Activated CD4-positive, CD25-positive, alpha-beta regulatory T cell treated with anti-CD3 and anti-CD28 coated beads, Interleukin-2, amount 50 U/mL, for 72 hours (primary cell): Measurements from ENCODE around the gene GJA9.
"Not testable (repeated sequence)": the region's sequence is repeated elsewhere in the genome, so short reads cannot be mapped to it uniquely, and the experiment has no call there.

ENCODE experiments used
- DNase-seq: peaks from one replicate; pipeline ENCODE4 v3.0.0; 2021

The GJA9 gene

DNA sequence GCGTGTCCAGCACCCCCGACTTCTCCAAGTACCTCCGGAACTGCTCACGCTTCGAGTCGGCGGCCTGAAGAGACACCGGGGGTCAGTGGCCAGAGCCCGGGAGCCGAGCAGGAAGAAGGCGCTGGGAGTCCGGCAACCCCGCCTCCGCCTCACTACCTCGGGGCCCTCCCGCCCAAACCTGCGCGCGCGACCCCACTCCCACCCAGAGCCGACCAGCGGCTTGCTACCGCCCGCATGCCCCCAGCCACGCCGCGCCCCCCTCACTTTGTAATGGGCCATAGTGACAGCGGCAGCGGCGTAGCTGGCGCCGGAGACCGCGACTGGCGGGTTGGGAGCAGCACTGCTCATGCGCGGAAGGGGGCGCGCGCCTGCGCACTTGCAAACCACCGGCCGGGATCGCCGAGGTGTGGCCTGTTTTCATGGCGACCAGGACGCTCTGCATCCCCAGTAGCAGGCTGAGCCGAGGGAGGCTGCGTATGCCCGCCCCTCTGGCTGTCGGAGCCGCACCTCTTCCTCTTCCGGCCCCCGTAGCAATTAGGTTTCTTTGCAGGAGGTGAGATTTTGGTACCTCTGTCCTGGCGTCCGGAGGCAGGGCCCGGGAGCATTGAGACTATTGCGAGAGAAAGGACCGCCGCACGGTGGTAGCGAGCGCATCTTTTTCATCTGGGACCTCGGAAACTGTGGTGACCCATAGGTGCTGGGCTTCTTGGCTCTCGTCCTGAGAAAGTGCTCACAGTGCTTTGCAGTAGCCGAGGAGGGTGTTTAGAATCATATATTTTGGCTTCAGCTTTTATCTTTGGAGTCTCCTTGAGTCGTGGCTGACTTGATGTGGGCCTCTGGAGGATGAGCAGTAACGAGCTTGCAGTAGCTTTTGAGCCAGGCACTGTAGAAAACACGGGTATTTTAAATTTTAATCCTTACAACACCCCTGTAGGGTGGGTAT is 8.1 kb downstream of the GJA9 start, which contains the start of gene MYCBP:
TSS of gene MYCBP (minus strand) at position 322 of the 943 bp plus-strand sequence. CDS start at position 279, 43 bp downstream.
- peak; percentile 97 for DNase-seq

DNA sequence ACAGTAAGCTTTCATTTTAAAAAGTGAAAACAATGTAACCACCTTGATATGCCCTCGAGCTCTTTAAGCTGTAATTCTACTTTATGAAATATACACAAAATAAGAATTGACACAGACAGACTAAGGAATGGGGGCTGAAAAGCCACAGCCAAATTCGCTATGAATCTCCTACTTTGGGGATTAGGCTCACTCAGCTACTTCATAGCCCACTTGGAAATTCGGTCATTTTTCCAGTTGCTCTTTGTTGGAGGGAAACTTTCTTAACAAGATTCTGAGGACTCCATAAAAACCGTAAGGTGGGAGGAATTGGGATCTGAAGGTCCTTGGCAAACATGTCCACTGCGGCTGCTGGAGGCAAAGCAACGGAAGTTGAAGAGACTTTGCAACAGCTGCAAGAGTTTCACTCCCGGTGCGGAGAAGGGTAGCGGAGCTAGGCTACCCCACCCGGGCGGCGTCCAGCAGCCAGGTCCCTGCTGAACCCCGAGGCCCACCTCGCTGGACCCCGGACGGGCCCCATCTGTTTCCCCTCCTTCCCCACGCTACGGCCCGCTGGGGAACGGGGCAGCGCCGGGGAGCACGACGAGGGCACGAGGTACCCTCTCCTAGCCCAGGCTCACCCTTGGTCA is 8.9 kb downstream of the GJA9 start:
- no peak for DNase-seq

DNA sequence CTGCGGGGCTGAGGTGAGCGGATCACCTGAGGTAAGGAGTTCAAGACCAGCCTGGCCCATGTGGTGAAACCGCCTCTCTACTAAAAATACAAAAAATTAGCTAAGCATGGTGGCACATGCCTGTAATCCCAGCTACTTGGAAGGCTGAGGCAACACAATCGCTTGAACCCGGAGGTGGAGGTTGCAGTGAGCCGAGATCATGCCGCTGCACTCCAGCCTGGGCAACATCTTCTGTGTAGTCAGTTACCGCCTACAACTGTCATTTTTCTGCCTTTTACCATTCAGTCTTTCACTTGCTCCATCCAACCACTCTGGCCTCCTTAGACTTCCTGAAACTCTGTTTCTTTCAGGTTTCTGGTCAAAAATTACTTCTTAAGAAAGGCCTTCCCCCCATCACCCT is 10.4 kb downstream of the GJA9 start:
- no peak for DNase-seq

DNA sequence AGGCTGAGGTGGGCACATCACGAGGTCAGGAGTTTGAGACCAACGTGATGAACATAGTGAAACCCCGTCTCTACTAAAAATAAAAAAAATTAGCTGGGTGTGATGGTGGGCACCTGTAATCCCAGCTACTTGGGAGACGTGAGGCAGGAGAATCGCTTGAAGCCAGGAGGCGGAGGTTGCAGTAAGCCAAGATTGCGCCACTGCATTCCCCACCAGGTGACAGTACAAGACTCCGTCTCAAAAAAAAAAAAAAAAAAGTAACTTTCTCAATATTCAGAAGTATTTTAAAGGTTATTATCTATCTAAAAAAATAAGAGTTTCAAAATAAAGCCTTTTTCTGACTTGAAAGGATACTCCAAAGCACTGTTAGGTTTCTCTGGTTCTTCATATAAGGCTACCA is 14.2 kb downstream of the GJA9 start:
- no peak for DNase-seq

DNA sequence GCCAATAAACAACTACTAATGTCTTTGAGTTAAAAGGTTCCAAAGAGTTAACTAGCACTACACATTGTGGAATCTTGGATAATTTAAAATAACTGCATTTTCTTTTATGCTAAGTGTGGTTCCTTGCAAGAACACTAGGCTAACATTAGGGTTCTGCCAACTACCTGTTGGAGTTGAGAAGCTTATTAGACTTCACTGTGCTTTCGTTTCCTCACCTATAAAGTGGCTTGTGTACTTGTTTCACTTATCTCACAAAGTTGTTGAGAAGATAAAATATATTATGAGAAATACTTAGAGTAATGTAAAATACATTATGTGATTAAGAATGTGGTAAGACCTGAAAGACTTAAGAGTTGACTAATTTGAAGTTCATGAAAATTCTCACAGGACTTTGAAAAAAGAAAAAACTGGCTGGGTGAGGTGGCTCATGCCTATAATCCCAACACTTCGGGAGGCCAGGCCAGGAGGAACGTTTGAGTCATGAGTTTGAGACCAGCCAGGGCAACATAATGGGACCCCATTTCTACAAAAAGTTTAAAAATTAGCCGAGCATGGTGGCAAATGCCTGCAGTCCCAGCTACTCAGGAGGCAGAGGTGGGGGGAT is 16.2 kb downstream of the GJA9 start:
- DNase-seq, result no peak

DNA sequence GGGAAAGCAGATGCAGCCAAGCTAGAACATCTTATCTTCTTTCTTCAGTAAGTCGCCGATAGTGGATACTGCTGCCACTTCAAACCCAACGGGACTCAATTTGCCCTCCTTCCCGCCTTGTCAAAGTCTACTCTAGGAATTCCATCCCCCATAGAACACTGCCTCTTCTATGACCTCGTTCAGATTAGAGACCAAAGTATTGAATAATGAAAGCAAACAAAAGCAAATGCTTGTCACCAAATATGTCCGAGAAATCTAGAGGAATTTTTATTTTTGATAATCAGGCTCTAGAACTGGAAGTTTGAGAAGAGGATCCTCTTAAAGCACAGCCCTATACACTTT is 21.0 kb downstream of the GJA9 start:
- no peak for DNase-seq

DNA sequence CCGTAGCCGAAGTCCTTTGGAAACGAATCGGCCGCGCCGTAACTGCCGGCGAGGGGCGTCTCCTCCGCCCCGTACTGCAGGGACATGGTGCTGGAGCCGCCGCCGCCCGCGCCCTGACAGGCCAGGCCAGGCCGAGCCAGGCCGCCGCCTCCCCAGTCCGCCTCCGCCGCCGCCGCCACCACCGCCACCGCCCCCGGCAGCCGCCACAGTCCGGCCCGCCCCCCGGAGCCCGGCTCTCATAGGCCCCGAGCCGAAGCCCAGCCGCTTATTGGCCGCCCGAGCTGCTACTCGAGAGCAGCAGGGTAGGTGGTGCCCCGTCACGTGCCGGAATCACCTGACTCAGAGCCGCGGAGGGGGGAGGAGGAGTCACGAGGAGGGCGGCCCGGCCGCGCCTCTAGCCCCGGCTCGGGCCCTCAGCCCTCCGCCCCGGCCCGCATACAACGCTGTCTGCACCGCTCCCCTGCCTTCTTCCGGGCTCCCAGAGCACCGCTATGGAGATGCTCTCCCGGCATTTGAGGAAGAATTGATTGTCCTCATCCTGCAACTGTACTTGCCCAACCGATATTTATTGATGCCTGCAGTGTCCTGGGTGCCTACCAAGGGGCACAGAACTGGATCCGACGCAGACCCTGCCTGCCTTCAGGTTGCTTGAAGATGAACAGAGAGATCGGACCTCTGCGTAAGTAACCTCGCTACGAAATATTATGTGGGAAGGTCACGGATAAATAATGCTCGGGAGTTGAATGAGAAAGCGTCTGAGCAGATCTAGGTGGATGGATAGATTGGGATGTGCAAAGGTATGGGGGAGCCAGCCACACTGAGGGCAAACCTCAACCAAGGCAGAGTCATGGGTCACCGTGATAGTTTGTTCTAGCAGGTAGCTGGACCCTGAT is 21.6 kb downstream of the GJA9 start, which contains the start of gene RRAGC:
TSS of gene RRAGC (minus strand) at position 212 of the 893 bp plus-strand sequence. CDS start at position 86, 126 bp downstream.
- peak; percentile 99 for DNase-seq

DNA sequence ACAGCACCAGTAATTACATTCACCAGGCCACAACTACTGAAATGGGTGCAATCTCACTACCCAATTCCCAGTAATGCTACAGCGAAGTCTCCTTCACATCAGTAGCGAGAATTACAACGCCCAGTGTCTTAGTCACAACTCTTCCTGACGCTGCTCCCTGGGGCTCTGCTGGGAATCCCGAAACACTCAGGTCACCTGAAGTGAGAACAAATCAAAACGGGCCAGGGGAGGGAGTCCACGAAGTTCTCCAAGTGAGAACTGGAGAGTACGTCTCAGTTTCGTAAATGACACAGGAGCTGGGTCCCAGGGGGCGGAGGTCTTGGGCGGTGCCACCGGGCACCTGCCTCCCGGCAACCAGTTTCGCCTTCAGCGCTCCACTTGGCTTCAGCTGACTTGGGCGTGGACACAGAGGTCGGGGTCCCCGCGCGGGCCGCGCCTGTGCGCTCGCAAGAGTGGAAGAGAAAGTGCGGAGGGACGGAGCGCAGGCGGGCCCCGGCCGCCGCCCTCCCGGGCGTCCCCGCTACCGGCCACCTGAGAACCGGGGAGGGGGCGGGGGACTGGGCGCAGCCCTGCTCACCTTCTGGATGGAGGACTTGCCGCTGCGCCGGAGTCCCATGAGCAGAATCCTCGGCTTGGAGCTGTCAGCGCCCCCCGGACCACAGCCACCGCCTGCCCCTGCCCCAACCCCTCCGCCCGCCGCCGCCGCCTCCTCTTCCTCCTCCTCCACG is 22.4 kb downstream of the GJA9 start:
- DNase-seq, result peak; percentile 63

DNA sequence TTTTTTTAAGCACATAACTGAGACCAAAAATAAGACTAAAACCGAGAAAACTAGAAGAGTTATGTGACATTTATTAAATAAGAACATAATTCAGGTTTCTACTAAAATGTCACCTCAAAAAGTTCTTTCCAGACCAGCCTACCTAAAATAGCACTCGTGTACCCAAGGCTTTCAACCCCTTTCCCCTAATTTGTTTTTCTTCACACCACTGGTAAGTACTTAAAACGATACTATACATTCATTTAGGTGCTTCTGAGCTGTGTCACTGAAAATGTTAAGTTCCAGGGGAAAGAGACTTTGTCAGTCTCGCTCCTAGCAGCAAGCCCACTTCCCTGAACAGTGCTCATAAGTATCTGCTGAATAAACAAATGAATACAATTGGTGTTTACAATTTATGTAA is 28.6 kb downstream of the GJA9 start:
- DNase-seq, result no peak

DNA sequence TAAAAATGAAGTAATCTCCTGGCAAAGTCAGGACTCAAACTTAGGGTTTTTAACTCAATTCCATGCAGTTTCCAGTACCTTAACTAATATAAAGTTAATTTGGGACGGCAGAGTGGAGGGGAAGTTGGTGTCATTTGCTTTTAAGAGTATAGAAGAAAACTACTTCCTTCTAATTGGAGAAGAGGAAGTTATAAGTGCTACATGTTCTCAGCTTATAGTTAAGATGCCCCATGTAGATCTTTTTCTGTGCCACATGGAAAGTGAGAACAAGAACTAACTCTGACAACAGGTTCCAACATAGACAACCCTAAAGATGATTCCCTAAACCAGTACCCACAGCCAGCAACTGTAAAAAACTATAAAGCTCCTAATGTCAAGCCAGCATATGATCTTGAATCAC is 33.3 kb downstream of the GJA9 start:
- DNase-seq, result no peak

DNA sequence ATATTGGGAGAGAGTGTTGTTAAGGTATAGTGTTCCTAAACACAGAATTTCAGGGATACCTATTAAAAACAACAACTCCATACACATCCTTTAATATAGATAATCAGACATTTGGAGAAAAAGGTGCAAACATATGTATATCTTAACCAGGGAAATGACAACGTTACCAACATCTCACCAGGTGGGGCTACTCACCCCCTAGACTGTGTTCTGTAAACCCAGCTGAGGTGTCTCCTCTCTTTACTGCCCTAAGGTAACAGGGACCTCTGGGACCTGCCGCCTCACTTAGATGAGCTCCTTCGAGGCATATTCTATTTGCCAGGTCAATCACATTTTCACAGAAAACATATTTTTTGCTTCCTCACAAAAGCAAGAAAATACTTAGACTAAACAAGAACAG is 35.2 kb downstream of the GJA9 start:
- DNase-seq, result no peak

DNA sequence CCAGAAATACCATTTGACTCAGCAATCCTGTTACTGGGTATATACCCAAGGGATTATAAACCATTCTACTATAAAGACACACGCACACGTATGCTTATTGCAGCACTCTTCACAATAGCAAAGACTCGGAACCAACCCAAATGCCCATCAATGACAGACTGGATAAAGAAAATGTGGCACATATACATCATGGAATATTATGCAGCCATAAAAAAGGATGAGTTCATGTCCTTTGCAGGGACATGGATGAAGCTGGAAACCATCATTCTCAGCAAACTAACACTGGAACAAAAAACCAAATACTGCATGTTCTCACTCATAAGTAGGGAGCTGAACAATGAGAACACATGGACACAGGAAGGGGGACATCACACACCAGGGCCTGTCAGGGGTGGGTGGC is 36.3 kb downstream of the GJA9 start:
- DNase-seq, result not testable (repeated sequence)

DNA sequence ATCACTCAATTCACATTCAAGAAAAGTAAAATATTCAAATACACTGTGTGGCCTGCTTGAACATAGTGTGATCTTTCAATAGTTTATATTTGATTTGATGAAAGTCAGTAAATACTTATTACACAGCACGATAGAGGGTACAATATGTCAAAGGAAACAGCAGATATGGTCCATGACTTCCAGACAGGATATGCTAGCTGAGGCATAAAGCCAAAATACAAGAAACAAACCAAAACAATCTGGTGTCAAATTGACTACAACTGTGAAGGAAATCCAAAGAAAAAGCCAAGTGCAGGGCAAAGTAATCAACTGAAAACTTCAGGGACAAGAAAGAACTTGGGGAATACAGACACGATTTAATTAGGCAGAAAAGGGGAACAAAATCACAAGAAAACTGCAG is 41.1 kb downstream of the GJA9 start:
- DNase-seq, result no peak

DNA sequence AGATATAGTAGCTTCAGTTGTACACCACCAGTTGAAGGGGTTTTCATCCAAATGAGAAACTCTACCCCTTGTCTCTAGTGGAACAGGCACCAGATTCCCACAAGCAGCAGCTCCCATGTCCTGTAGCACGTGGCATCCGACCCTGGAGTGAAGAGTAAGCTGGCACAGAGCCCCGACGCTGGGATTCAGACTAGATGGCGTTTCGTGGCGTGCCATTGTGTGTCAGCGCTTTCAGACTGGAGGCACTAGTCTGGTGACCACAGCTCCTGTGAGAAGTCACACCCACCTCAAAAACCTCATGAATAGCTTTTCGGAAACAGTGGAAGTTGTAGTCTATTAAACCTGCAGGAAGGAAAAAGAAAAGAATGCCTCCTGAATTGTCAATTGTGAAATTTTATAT is 42.0 kb downstream of the GJA9 start:
- DNase-seq, result no peak

DNA sequence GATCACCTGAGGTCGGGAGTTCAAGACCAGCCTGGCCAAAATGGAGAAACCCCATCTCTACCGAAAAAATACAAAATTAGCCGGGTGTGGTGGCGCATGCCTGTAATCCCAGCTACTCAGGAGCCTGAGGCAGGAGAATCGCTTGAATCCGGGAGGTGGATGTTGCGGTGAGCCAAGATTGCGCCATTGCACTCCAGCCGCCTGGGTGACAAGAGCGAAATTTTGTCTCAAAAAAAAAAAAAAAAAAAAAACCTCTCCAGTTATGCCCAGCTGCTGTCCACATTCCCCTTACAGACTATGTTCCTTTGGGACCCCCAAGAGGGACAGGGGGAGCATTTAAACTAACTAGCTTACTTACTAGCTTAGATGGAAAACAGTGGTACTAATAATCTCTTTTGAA is 45.1 kb downstream of the GJA9 start:
- not testable (repeated sequence) for DNase-seq

DNA sequence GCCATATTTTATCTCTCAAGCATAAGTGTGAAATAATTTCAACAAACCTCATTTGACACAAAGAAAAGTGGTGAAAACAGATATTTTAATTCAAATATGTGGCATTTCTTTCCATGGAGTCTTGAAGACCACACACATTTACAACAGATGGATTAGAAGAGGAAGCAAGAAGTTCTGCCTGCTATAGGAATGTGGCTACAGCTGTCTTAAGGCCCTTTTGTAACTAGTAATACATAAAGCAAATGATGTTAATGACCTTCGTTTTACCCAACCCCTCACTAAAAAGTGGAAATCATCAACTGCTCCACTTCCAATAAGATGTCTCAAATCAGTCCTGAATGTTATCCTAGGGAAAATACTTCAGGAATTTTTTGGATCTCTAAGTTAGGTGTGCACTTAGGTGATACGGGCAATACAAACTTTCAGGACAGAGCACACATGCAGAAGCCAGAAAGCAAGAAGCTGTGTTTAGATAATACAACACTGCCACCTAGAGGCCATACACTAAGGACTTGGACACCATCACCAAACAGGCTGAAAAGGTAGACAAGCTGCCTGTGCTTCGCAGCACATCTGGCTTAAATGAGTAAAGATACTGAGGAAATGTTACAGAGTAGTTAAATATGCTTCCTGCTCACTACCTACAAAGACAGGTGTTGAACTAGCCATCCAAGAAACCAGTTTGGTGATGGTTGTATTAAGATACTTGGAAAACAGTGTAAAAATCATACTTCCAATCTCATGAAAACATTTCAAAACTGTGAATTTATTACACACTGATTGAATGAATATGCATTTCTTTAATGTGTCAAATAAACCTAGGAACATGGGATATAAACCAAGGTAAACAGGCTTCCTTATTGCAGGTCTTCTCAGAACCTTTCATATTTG is 46.2 kb downstream of the GJA9 start:
- no peak for DNase-seq

DNA sequence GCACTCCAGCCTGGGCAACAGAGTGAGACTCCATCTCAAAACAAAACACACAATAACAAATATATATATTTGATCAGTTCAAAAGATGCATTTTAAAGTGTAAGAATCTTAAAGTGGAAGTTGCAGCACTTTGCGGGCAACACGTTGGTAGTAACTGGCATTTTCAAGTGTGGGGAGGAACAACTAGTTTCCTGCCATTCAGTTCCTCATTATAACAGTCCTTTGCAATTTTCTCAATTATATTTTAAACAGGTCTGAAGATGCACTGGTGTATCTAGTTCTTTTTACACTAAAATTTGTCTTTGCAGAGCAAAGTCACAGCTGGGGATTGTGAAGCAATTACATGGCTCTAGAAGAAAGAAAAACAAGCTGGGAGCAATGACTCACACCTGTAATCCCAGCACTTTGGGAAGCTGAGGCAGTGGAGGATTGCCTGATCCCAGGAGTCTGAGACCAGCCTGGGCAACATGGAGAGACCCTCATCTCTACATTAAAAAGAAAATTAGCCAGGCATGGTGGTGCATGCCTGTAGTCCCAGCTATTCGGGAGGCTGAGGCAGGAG is 47.1 kb downstream of the GJA9 start:
- no peak for DNase-seq

DNA sequence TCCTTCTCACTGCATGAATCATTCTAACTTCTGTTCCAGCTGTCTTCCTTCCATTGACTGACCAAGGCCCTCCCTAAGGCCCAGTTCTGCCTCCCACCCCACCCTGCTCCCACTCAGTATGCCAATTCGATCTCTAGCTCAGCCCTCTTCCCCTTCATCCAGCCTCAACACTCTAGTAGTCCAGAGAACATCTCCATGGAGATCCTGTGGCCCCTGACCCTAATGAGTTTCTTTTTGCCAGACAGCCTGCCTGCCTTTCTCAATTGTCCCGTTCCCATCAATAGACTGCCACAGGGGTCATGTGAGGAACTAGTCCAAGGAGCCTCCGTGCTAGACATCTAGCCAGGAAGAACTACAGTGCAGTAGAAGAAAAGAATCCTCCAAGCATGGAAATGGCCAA is 48.2 kb downstream of the GJA9 start:
- no peak for DNase-seq

DNA sequence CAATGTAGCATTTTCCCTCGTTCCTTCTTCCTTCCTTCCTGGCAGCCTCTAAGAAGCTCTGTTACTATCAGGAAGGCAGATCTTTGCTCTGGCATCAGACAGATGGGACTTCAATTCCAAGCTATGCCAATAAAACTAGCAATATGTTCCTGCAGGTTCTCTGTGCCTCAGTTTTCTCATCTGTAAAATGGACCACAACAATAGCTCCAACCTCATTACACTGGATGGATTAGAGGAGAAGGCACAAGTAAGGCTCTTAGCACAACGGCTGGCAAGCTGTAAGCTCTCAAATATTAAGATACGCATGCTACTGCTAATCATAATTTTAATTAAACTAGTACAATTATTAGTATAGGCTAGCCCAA is 49.0 kb downstream of the GJA9 start:
- no peak for DNase-seq

DNA sequence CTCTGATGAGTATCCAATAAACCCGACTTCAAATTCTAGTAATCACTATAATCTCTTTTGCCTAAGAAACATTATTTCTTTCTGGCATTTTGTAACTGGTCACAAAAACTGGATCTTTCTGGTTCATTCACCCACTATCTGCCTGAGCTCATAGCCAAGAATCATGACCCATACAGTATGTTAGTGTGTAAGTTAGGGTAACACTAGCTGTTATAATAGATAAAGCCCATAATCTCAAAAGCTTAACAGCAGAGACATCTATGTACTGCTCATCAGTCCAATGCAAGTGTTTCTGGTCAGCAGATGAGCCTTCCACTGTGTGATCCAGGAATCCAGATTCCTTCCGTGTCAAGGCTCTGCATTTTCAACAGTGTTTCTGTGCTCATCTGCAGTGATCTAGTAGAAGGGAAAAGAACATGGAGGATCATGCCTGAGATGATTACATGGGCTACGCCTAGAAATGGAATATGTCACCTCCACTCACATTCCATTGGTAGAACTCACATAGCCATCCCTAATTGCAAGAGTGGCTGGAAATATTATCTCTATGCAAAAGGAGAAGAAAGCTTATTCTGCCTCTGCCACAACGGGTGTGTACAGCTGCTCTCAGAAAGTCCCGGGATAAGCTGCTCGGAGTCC is 49.5 kb downstream of the GJA9 start:
- DNase-seq, result no peak
